ENCODE measurements around the gene RAP1A.

Gene RAP1A

DNA sequence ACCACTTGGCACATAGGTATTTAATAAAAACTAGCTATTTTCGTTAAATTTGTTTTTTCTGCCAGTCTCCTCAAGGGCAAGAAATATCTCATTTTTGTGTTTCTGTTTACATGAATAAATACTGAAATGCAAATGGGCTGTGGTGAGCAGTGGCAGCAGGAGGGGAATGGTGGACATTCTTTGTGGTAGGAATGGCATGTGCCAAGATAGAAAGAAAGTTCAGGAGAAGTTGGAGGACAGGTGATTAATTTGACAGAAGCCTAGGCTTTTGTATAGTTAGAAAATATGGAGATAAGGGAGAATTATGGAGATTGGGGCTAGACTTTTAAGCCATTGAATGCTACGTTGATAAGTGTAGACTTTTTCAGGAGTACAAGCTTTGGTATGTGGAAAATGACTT is 8.6 kb downstream of the RAP1A start:
- Histone ChIP-seq H3K23ac (ENCODE audit: low read length in 2 of 2) (no peak overlapping the region), H3K27me3 (ENCODE audit: control insufficient read depth in 1 of 2, insufficient read depth in 1 of 2, low read length in 2 of 2) (no peaks in the 10 kb centered on the region), H3K27ac (ENCODE audit: low read length, poor library complexity, severe bottlenecking) (no peak overlapping the region), H3K9me3 (ENCODE audit: control insufficient read depth, low read length) (no peaks in the 10 kb centered on the region), H3K36me3 (ENCODE audit: control insufficient read depth in 1 of 2, insufficient read depth in 2 of 2, low read depth in 1 of 2, low read length in 2 of 2) (no peaks in the 10 kb centered on the region), H2BK120ac (ENCODE audit: low read depth, low read length) (no peak overlapping the region), H3K9ac (ENCODE audit: low read length) (no peak overlapping the region), H3K14ac (ENCODE audit: low read length in 2 of 2) (no peak overlapping the region), H2BK12ac (ENCODE audit: low read length in 2 of 2) (no peak overlapping the region), H3K4me3 (ENCODE audit: insufficient read depth in 1 of 2, low read depth in 1 of 2, low read length in 2 of 2) (no peak overlapping the region), H3K4ac (ENCODE audit: low read depth in 1 of 2, low read length in 2 of 2) (no peak overlapping the region), H2BK15ac (ENCODE audit: low read depth, poor library complexity, severe bottlenecking) (no peak overlapping the region), H2BK5ac (ENCODE audit: low read depth, low read length, poor library complexity, severe bottlenecking) (no peak overlapping the region), H3K4me1 (ENCODE audit: control insufficient read depth, insufficient read depth, low read depth, low read length) (no peaks in the 10 kb centered on the region), H4K8ac (ENCODE audit: low read length) (no peak overlapping the region), H3K18ac (ENCODE audit: low read depth in 1 of 2, low read length in 2 of 2) (no peak overlapping the region), H3K79me1 (replicated peaks; ENCODE audit: low read length, poor library complexity, severe bottlenecking) (no peaks in the 10 kb centered on the region), H2AK5ac (ENCODE audit: low read length, severe bottlenecking) (no peak overlapping the region), H4K91ac (ENCODE audit: low read length) (no peak overlapping the region), H3K4me2 (ENCODE audit: low read length, poor library complexity, severe bottlenecking) (no peak overlapping the region), H2AFZ (ENCODE audit: low read depth, low read length) (no peak overlapping the region)
- DNase-seq = no peak
- WGBS = 88% methylated on average over 1 of the region's 2 CpGs

GRCh38 chr1:111629190-111629954 is 9.8 kb downstream of the RAP1A start:
- Histone ChIP-seq H3K27me3 (ENCODE audit: control insufficient read depth in 1 of 2, insufficient read depth in 1 of 2, low read length in 2 of 2) (no peaks in the 10 kb centered on the region), H2BK12ac (ENCODE audit: low read length in 2 of 2) (no peak overlapping the region), H3K14ac (ENCODE audit: low read length in 2 of 2) (no peak overlapping the region), H2AFZ (ENCODE audit: low read depth, low read length) (no peak overlapping the region), H3K9ac (ENCODE audit: low read length) (no peak overlapping the region), H3K79me1 (replicated peaks; ENCODE audit: low read length, poor library complexity, severe bottlenecking) (no peaks in the 10 kb centered on the region), H3K36me3 (ENCODE audit: control insufficient read depth in 1 of 2, insufficient read depth in 2 of 2, low read depth in 1 of 2, low read length in 2 of 2) (no peaks in the 10 kb centered on the region), H2AK5ac (ENCODE audit: low read length, severe bottlenecking) (no peak overlapping the region), H3K18ac (ENCODE audit: low read depth in 1 of 2, low read length in 2 of 2) (no peak overlapping the region), H3K23ac (ENCODE audit: low read length in 2 of 2) (no peak overlapping the region), H2BK5ac (ENCODE audit: low read depth, low read length, poor library complexity, severe bottlenecking) (no peak overlapping the region), H4K91ac (ENCODE audit: low read length) (no peak overlapping the region), H4K8ac (ENCODE audit: low read length) (no peak overlapping the region), H3K4me1 (ENCODE audit: control insufficient read depth, insufficient read depth, low read depth, low read length) (no peaks in the 10 kb centered on the region), H3K4ac (ENCODE audit: low read depth in 1 of 2, low read length in 2 of 2) (no peak overlapping the region), H3K4me2 (ENCODE audit: low read length, poor library complexity, severe bottlenecking) (no peak overlapping the region), H2BK120ac (ENCODE audit: low read depth, low read length) (no peak overlapping the region), H3K4me3 (ENCODE audit: insufficient read depth in 1 of 2, low read depth in 1 of 2, low read length in 2 of 2) (no peak overlapping the region), H3K27ac (ENCODE audit: low read length, poor library complexity, severe bottlenecking) (no peak overlapping the region), H3K9me3 (ENCODE audit: control insufficient read depth, low read length) (no peaks in the 10 kb centered on the region), H2BK15ac (ENCODE audit: low read depth, poor library complexity, severe bottlenecking) (no peak overlapping the region)
- WGBS = 100% methylated on average over 2 of the region's 4 CpGs
- no peak for DNase-seq

DNA sequence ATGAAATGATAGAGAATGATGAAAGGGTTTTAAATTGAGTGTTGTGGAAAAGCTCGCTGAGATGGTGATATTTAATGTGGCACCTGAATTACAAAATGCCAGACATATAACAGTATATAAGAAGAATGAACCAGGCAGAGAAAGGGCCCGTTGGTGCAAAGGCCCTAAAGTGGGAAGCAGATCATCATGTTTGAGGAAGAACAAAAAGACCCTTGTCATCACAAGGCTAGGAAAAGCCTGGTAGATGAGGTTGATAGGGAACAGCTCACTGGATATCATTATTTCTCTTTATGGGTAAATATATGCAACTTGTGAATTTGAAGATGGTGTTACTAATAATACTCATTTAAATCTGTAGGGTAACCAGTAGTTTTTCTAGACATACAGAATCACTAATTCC is 11.0 kb downstream of the RAP1A start:
- Histone ChIP-seq H3K4me3 (ENCODE audit: insufficient read depth in 1 of 2, low read depth in 1 of 2, low read length in 2 of 2) (no peak overlapping the region), H2AK5ac (ENCODE audit: low read length, severe bottlenecking) (no peak overlapping the region), H3K27ac (ENCODE audit: low read length, poor library complexity, severe bottlenecking) (no peak overlapping the region), H3K4me1 (ENCODE audit: control insufficient read depth, insufficient read depth, low read depth, low read length) (no peaks in the 10 kb centered on the region), H4K8ac (ENCODE audit: low read length) (no peak overlapping the region), H3K27me3 (ENCODE audit: control insufficient read depth in 1 of 2, insufficient read depth in 1 of 2, low read length in 2 of 2) (no peaks in the 10 kb centered on the region), H2AFZ (ENCODE audit: low read depth, low read length) (no peak overlapping the region), H4K91ac (ENCODE audit: low read length) (no peak overlapping the region), H3K36me3 (ENCODE audit: control insufficient read depth in 1 of 2, insufficient read depth in 2 of 2, low read depth in 1 of 2, low read length in 2 of 2) (no peaks in the 10 kb centered on the region), H2BK15ac (ENCODE audit: low read depth, poor library complexity, severe bottlenecking) (no peak overlapping the region), H3K18ac (ENCODE audit: low read depth in 1 of 2, low read length in 2 of 2) (no peak overlapping the region), H3K23ac (ENCODE audit: low read length in 2 of 2) (no peak overlapping the region), H3K79me1 (replicated peaks; ENCODE audit: low read length, poor library complexity, severe bottlenecking) (peaks cover 1% of the 10 kb centered on the region), H2BK120ac (ENCODE audit: low read depth, low read length) (no peak overlapping the region), H3K9me3 (ENCODE audit: control insufficient read depth, low read length) (no peaks in the 10 kb centered on the region), H2BK5ac (ENCODE audit: low read depth, low read length, poor library complexity, severe bottlenecking) (no peak overlapping the region), H3K9ac (ENCODE audit: low read length) (no peak overlapping the region), H3K4ac (ENCODE audit: low read depth in 1 of 2, low read length in 2 of 2) (no peak overlapping the region), H3K14ac (ENCODE audit: low read length in 2 of 2) (no peak overlapping the region), H3K4me2 (ENCODE audit: low read length, poor library complexity, severe bottlenecking) (no peak overlapping the region), H2BK12ac (ENCODE audit: low read length in 2 of 2) (no peak overlapping the region)
- DNase-seq = no peak
- 94% methylated on average over 2 of the region's 2 CpGs for WGBS

GRCh38 chr1:111631502-111631901 is 11.9 kb downstream of the RAP1A start:
- Histone ChIP-seq H2BK5ac (ENCODE audit: low read depth, low read length, poor library complexity, severe bottlenecking) (no peak overlapping the region), H3K27me3 (ENCODE audit: control insufficient read depth in 1 of 2, insufficient read depth in 1 of 2, low read length in 2 of 2) (no peaks in the 10 kb centered on the region), H3K9me3 (ENCODE audit: control insufficient read depth, low read length) (no peaks in the 10 kb centered on the region), H3K9ac (ENCODE audit: low read length) (no peak overlapping the region), H3K4me3 (ENCODE audit: insufficient read depth in 1 of 2, low read depth in 1 of 2, low read length in 2 of 2) (no peak overlapping the region), H3K23ac (ENCODE audit: low read length in 2 of 2) (no peak overlapping the region), H2BK15ac (ENCODE audit: low read depth, poor library complexity, severe bottlenecking) (no peak overlapping the region), H2AFZ (ENCODE audit: low read depth, low read length) (no peak overlapping the region), H3K14ac (ENCODE audit: low read length in 2 of 2) (no peak overlapping the region), H3K4me2 (ENCODE audit: low read length, poor library complexity, severe bottlenecking) (no peak overlapping the region), H3K79me1 (replicated peaks; ENCODE audit: low read length, poor library complexity, severe bottlenecking) (peaks cover 1% of the 10 kb centered on the region), H2AK5ac (ENCODE audit: low read length, severe bottlenecking) (no peak overlapping the region), H3K4ac (ENCODE audit: low read depth in 1 of 2, low read length in 2 of 2) (no peak overlapping the region), H4K91ac (ENCODE audit: low read length) (no peak overlapping the region), H2BK120ac (ENCODE audit: low read depth, low read length) (no peak overlapping the region), H3K4me1 (ENCODE audit: control insufficient read depth, insufficient read depth, low read depth, low read length) (no peaks in the 10 kb centered on the region), H3K36me3 (ENCODE audit: control insufficient read depth in 1 of 2, insufficient read depth in 2 of 2, low read depth in 1 of 2, low read length in 2 of 2) (no peaks in the 10 kb centered on the region), H2BK12ac (ENCODE audit: low read length in 2 of 2) (no peak overlapping the region), H3K18ac (ENCODE audit: low read depth in 1 of 2, low read length in 2 of 2) (no peak overlapping the region), H4K8ac (ENCODE audit: low read length) (no peak overlapping the region), H3K27ac (ENCODE audit: low read length, poor library complexity, severe bottlenecking) (no peak overlapping the region)
- DNase-seq = no peak
- WGBS = no CpG with 5 or more reads among the region's 2 CpGs

Measured in mesenchymal stem cell (in vitro differentiated cells and primary cell).